NCI-H1417 treated with DMSO at 0.1 percent for 48 hours (cell line): Measurements from ENCODE around the gene PAQR3.
A peak's percentile ranks its signal among the peaks of the same experiment; 100 is the strongest.

Experiments used
- DNase-seq: peaks from one replicate; lab custom pipeline; 2025; lab: John Stamatoyannopoulos, UW

Gene PAQR3

DNA sequence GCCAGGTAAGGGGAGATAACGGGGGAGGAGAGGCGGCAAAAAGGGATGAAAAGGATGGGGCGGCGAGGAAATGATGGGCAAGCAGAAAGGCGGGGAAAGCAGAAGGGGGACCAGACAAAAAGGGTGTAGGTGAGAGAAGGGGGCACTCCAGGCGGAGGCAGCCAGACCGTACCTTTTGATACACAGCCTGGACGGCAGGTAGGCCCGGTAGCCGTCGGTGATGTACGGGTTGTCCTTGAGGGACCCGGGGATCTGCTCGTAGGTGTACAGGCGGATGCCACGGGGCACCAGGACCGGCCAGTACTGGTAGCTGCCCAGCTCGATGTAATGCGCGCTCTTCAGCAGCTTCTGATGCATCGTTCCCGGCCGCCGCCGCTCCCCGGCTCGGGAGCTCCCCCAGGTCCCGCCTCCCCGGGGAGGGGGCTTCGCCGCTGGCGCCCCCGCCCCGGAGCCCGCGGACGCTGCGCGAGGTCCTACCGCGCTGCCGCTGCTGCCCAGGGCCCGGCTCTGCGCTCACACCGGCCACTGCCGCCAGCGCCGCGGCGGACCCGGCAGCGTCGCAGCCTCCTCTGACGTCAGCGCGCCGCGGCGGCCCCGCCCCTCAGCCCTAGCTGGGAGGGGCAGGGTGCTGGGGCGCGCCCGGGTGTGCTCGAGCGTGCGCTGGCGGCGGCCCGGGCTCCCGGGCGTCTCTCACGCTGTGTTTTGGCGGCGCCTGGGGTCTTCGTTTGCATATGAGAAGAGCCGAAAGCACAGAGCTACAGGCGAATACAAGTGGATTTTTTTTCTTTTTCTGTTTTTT is at the start of gene PAQR3:
TSS of gene PAQR3 (minus strand) at position 571 of the 799 bp plus-strand sequence. CDS start at position 357, 214 bp downstream.
- peak; percentile 41 for DNase-seq

DNA sequence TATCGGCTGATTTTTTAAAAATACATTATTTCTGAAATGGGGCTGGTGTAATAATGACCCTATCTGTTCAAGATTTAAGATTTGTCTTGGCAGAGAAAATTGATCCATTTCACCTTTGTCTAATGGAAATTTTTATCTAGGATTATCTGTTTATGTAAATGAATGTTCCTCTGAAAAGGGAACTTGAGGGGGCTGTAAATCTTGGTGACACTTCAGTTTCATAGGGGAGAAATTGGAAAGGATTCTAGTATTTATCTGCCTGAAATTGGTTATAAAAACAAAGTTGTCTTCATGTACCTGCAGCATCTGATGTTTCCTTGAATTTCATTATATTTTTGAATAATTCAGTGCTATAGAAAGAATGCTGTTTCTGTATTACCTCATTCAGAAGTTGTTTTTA is 48.4 kb upstream of the PAQR3 start:
- DNase-seq: no peak

- DNase-seq: no peak
Measured at GRCh38 chr4:78984593-78984992, 45.4 kb upstream of the PAQR3 start.

DNA sequence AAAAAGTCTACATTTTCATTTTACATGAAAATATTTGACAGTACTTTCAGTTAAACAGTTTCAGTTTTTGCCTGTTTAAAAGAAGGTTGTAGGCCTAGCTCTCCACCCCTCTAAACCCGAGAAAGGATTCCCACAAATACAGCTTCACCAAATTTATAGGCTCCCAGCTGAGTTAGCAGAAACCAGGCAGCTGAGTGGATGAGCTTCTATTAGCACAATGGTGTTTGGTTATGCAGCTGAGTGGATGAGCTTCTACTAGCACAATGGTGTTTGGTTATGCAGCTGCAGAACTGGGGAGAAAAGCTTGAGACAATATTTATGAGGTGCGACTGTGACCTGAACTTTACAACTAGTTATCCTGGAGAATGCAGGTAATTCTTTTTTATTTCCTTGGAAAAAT is 36.6 kb upstream of the PAQR3 start:
- DNase-seq: no peak

- no peak for DNase-seq
Measured at GRCh38 chr4:78971776-78972175, 32.5 kb upstream of the PAQR3 start.

DNA sequence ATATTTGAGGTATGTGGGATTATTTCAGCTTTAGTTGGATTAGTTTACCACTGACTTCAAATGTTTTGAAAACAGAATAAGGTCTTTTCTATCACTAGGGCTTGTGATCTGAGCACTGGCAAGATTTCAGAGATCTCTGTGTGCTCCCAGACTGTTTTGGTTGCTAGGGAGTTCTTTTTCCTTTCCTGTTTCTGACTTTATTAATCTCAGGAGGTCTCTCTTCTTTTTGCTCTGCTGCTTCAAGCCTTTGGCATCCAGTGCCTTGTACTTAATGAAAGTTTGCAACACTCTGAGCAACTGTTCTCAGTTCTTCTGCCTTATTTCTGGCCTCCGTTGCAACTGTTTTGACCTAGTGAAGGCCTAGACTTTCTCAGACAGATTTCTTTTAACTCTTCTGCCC is 32.1 kb upstream of the PAQR3 start:
- DNase-seq: no peak

DNA sequence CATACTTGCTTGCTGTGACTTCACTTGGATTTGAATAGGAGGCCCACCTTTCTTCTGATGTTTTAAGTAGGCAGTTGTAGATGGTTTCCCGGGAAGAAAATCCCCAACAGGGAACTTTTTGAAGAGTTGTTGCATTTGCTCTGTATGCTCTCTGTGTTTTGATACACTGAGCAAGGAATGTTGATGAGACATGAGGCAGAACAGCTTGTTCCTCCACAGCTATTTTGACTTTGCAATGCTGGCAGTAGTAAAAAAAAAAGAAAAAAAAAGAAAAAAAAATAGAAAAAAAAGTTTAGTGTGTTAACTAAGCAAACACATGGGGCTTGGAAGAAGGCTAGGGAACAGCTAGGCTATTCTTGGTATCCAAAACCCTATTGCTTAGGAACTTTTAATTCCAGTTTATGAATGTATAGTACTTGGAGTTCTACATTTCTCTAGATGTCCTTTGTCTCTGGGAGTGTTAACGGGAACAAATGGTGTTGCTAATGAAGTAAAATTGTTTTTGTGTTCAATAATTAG is 23.4 kb upstream of the PAQR3 start:
- DNase-seq: no peak

GRCh38 chr4:78960926-78961325 is 21.7 kb upstream of the PAQR3 start:
- no peak for DNase-seq

DNA sequence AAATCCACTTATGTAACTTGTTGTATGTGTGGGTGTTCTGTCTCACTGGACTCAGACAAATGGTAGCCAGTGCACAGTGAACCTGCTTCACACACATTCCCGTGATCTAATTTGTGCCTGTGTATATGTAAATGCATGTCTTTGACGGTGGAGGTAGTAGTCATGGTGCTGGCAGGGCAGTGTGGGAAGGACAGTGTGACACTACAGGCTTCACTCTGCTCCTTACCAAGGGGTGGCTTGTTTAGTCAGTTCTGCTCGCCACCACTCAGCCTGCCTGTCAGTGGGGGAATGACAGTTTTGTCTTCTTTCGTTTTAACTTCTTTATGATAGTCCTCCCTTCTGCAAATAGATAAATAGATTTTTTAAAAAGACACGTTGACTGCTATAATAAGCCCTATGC is 17.7 kb upstream of the PAQR3 start:
- no peak for DNase-seq

GRCh38 chr4:78953769-78954666 is 14.8 kb upstream of the PAQR3 start:
- no peak for DNase-seq

GRCh38 chr4:78953231-78953630 is 14.0 kb upstream of the PAQR3 start:
- no peak for DNase-seq

DNA sequence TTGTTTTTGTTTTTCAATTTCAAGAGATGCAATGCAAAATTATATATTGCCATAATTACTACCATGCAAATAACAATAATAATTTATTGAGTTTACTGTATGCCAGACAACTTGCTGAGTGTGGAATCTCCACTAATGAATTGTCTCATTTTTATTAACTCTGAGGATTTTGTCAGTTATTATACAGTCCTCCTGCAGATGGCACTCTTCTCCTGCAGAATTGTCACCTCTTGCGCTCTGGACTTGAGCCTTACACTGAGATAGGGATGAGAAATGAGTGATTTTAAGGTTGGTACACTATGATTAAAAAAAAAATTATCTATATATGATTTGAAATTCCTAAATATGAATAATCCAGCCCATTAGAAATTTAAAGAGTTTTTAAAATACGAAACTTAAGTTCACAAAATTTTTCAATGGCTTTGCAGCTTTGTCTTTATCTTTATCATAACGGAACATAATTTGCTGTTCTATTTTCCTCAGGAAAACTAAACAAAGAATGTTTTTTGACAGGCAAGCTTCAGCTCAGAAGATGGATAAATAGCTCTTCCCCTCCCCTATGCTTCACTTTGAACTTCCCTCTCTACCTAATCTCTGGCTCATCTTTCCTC is 12.7 kb upstream of the PAQR3 start:
- no peak for DNase-seq

DNA sequence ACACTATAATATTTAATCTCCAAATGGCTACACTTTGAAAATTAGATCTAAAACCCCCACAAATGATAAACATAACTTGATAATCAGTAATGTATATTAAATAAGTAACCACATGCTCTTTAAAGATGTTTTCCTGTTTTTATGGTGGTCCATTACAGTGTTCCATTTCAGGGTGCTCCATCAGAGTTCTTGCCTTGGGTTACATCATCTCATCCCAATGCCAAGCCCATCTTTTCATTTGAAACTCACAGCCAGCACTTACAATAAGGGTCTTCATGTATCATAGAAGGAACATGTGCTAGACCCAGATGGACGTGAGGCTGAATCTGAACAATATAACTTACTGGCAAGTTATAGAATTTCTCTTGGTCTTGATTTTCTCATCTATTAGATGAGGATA is 10.5 kb upstream of the PAQR3 start:
- DNase-seq: no peak

GRCh38 chr4:78945651-78946179 is 6.5 kb upstream of the PAQR3 start:
- no peak for DNase-seq

- DNase-seq: no peak
Measured at GRCh38 chr4:78944381-78944780, 5.1 kb upstream of the PAQR3 start.

DNA sequence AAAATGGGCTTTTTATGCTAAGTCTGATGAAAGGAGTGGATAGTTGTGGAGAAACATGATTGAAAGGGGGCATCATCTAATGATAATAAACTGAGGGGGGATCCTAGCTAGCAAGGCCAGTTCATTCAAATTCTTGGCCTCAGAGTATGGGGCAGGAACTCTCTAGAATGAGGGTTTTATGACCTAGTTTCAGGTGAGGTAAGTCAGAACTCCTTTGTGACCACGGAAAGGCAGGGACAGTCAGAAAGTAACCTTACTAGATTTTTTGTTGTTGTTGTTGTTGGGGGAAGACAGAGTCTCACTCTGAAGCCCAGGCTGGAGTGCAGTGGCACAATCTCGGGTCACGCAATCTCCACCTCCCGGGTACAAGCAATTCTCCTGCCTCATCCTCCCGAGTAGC is 1.5 kb upstream of the PAQR3 start:
- DNase-seq: no peak

DNA sequence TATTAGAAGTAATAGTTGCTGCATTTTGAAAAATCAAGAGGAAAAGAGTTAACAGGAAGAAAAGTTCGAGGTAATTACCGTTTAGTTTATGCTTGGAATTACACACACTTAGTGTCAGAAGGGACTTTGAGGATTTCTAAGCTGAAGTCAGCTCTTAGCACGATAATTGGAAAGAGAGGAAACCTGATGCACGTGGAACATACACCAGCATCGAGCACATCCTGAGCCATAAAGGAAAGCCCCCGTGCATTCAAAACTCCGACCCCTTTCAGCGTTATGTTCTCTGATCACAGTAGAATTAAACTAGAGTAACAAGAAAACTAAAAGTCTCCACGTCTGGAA is 400 bp upstream of the PAQR3 start:
- no peak for DNase-seq

GRCh38 chr4:78938474-78938867 is 767 bp downstream of the PAQR3 start:
- DNase-seq: no peak

GRCh38 chr4:78937837-78938236 is 1.4 kb downstream of the PAQR3 start:
- no peak for DNase-seq

DNA sequence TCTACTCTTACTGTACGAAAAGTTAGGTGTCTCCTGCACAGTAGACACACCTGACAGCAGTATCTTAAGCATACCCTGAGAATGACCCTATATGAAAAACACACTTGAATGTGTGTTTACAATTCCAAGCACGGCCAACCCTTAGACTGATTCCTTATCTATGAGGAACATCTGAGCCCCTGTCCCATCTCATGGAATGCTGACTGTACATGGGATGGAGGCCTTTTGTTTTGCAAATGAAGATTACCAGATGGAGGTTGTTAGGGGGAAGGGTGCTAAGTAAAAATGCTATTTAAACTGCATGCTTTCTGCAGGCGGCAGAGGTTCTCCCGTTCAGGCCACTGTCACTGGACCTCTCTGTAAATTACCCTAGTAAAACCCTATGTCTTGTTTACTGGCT is 2.2 kb downstream of the PAQR3 start:
- DNase-seq: no peak

DNA sequence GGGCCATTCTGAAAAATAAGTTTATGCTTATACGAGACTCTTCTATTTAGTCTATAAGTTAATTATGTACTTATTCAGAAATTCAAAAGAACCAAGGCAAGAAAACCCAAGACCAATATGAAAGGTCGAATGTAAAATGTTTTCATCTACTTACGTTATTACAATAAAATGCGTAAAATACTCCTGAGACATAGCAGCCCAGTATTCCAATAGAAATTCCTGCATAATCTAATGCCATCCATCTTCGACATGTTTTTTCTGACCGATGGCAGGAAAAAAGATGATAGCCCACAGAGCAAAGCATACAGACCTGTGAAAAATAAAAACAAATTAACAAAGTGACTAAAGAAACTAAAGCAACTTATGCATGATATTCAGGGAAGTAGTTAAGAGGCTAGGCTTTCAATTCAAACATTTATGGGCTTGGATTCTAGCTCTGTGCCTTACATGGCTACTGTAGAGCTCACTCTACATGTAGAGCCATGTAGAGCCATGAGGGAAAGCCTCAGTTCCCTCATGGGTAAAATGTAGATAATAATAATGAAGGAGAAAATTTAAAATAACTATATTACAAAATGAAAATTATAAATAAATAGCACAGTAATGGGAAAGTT is 9.1 kb downstream of the PAQR3 start:
- no peak for DNase-seq

- no peak for DNase-seq
Measured at GRCh38 chr4:78928835-78929234, 10.4 kb downstream of the PAQR3 start.
